Mucosa of descending colon (tissue), 3 donors: ENCODE measurements around the gene JMJD1C. TPM values are rescaled to one million over a fixed set of nuclear protein-coding genes. Genes with fewer than 3 reads are reported as not detected.
"Not testable (repeated sequence)": the region's sequence is repeated elsewhere in the genome, so short reads cannot be mapped to it uniquely, and the experiment has no call there.

ENCODE experiments used
- ATAC-seq: fragments of 200-7000 bp; cut with Tn5 transposase; one replicate; pipeline ENCODE4 v1.9.1; 2020; ENCODE audit warnings: mild to moderate bottlenecking, moderate library complexity
- DNase-seq, 3 donors: peaks; one replicate each; pipeline ENCODE4 v3.0.0-alpha.2; 2020
- H3K36me3 ChIP-seq: fragments of 200-600 bp; one replicate; pipeline ENCODE4 v1.8.0; 2021; ENCODE audit warnings: low read depth, mild to moderate bottlenecking
- H3K4me1 ChIP-seq: fragments of 200-600 bp; one replicate; pipeline ENCODE4 v1.8.0; 2021; ENCODE audit warnings: low read depth, mild to moderate bottlenecking
- H3K4me3 ChIP-seq: fragments of 200-600 bp; one replicate; pipeline ENCODE4 v1.8.0; 2021; ENCODE audit warnings: mild to moderate bottlenecking
- H3K9me3 ChIP-seq: fragments of 200-600 bp; one replicate; pipeline ENCODE4 v1.8.0; 2021; ENCODE audit warnings: mild to moderate bottlenecking
- intact Hi-C, 2 donors: fragments of 100-400 bp; cut with DNase I in 1 of 2; cut with micrococcal nuclease in 1 of 2; formaldehyde crosslinking; loops; one replicate each; pipeline versions ENCODE4 v1.11.0 to v1.11.1; 2022; cut with DNase I, micrococcal nuclease
- total RNA-seq, 3 donors: library from RNA; stranded (reverse); fragmentation: NEBNext Ultra II Directional in 2 of 3; extraction: Animal tissue kit (Norgen Biotek cat#: 25700) in 2 of 3; gene quantifications; one replicate each; pipeline versions ENCODE4 v1.2.1 to v1.2.4, GENCODE V29; 2021 to 2023
- TF ChIP-seq, protein P1 (sequence below): fragments of 200-600 bp; IDR thresholded peaks from one replicate; pipeline ENCODE4 v1.8.0; 2022; ENCODE audit warnings: antibody characterized with exemption, mild to moderate bottlenecking
- donor health status: DM: no; HTN: no; CAD: no; lungs with moderate emphysema.
- donor health status: DM: no; HTN: no; CAD: no.
- donor health status: DM: no; HTN: yes; CAD: no.

The JMJD1C gene
- total RNA-seq, 3 donors from 2014 or later: 54.1 to 83.8 (median 82.1) TPM

DNA sequence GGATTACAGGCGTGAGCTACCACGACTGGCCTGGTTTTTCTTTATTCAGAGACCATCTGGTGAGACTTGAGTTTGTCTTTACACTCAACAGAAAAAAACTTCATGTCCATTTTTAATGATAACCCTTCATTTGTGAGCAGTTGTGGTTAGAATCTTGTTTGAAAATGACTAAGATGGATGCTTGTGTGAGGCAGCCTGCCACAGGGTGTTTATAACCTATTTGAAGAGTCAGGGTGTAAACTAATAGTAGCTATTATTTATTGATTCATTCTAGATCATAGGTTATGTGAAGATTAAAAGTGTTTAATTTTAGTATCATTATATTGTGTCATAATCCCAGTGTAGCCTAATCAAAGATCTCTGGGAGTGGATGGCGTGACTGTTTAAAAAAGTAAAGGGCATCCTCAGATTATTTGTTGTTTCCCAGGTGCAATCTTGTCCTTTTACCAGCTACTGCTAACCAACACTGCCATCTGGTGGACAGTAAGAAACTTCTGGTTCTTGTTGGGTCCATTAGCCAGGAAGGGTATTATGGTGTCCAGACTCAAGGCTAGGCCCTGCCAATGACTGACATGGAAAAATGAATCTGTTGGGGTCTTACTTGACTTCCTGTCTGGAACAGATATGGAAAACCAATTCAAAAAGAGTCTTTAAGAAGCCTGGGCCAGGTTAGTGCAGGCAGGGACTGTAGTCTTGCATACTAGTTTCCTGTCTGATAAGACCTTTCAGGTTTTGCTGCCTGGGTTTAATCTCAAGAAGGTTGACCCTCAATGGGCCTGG, 307.7 kb downstream of the JMJD1C start:
- TF ChIP-seq, protein P1, sequence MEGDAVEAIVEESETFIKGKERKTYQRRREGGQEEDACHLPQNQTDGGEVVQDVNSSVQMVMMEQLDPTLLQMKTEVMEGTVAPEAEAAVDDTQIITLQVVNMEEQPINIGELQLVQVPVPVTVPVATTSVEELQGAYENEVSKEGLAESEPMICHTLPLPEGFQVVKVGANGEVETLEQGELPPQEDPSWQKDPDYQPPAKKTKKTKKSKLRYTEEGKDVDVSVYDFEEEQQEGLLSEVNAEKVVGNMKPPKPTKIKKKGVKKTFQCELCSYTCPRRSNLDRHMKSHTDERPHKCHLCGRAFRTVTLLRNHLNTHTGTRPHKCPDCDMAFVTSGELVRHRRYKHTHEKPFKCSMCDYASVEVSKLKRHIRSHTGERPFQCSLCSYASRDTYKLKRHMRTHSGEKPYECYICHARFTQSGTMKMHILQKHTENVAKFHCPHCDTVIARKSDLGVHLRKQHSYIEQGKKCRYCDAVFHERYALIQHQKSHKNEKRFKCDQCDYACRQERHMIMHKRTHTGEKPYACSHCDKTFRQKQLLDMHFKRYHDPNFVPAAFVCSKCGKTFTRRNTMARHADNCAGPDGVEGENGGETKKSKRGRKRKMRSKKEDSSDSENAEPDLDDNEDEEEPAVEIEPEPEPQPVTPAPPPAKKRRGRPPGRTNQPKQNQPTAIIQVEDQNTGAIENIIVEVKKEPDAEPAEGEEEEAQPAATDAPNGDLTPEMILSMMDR: peak; percentile 43
- Histone ChIP-seq H3K36me3 (no peaks in the 10 kb centered on the region), H3K4me3 (no peak overlapping the region), H3K9me3 (no peaks in the 10 kb centered on the region), H3K4me1 (peaks cover 20% of the 10 kb centered on the region)
- intact Hi-C loops: loop anchor here in 1 of 2 donors (10.0 kb wide), 1 partner anchor 563 kb away; no protein-coding TSS in a partner anchor
- peak in 1 of 3 donors; percentile 17 for DNase-seq
- ATAC-seq: peak; percentile 76

DNA sequence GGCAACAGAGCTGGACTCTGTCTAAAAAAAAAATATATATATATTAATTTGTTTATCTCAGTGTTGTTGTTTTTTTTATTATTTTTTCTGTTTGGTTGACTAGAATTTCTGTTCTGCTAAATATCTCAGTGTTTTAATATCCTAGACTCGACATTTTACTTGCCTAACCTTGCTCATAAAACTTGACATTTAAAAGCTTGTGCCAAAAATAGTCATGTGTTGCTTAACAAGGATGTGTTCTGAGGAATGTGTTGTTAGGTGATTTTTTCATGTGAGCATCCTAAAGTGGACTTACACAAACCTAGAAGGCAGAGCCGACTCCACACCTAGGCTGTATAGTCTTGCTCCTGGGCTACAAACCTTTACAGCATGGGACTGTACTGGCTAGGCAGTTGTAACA, 309.5 kb downstream of the JMJD1C start:
- ATAC-seq (no peak), DNase-seq (no peak)
- TF ChIP-seq, protein P1: no peak
- Histone ChIP-seq H3K4me3 (no peak overlapping the region), H3K36me3 (no peaks in the 10 kb centered on the region), H3K9me3 (no peaks in the 10 kb centered on the region), H3K4me1 (peaks cover 20% of the 10 kb centered on the region)
- intact Hi-C loops: loop anchor here in 1 of 2 donors (10.0 kb wide), 1 partner anchor 561 kb away; no protein-coding TSS in a partner anchor

DNA sequence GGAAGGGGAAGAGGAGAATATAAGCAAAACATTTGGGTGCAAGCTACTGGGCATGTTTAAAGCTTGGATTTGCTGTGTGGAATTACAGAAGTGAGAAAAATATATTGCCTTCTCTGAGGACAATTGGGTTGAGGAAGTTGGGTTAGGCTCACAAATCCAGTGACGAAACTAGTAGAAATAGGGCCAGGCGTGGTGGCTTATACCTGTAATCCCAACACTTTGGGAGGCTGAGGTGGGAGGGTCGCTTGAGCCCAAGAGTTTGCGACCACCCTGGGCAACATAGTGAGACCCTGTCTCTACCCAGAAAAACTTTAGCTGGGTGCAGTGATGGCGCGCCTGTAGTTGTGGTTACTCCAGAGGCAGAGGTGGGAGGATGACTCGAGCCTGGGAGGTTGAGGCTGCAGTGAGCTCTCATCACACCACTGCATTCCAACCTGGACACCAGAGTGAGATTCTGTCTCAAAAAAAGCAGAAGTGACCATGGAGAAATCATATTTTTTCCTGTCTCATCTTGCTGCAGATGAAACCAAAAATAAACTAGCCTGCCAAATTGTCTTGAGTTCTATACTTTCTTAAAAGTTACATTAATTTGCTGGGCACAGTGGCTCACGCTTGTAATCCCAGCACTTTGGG, 310.3 kb downstream of the JMJD1C start:
- no peaks in the 10 kb centered on the region for H3K36me3 ChIP-seq
- intact Hi-C loops: loop anchor here in 1 of 2 donors (10.0 kb wide), 1 partner anchor 561 kb away; no protein-coding TSS in a partner anchor
- no peak for DNase-seq
- peak; percentile 15 for ATAC-seq
- no peaks in the 10 kb centered on the region for H3K9me3 ChIP-seq
- TF ChIP-seq, protein P1: no peak
- H3K4me1 ChIP-seq: peaks cover 20% of the 10 kb centered on the region
- H3K4me3 ChIP-seq: no peak overlapping the region

DNA sequence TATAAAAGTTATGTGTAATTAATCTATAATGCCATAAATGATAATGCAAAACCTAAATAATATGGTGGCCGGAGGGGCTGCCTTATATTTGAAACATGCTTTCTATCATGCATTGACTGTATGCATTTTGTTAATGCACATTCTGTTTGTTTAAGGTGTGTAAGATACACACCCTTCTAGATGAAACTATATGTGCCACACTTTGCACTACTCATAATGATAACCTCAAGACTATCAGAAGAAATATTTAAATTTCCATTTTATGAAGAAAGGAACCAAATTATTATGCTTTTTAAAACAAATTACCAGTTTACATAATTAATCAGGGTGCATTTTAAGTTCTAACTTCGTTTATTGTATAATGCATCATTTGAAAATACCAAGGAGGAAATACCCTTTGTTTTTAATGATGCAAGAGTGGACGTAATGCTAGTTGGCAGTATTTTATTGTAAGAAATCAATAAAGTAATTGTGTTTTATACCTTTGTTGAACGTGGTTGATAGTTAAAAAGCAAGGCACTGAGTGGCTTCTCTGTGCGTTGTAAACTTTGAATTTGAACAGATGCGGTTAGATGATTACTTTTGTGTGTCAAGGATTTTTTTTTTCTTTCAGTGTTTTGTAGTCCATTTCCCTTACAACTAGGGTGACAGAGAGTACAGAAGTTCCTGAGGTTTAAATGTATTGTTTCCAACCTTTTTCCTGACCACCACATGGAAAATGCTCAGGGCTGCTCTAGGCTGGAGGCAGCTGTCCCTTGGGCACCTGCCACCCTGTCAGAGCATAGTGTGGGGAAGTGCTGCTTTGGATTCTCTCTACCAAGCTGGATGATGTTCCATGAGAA, 311.0 kb downstream of the JMJD1C start:
- TF ChIP-seq, protein P1: no peak
- intact Hi-C loops: loop anchor here in 1 of 2 donors (10.0 kb wide), 1 partner anchor 560 kb away; no protein-coding TSS in a partner anchor

DNA sequence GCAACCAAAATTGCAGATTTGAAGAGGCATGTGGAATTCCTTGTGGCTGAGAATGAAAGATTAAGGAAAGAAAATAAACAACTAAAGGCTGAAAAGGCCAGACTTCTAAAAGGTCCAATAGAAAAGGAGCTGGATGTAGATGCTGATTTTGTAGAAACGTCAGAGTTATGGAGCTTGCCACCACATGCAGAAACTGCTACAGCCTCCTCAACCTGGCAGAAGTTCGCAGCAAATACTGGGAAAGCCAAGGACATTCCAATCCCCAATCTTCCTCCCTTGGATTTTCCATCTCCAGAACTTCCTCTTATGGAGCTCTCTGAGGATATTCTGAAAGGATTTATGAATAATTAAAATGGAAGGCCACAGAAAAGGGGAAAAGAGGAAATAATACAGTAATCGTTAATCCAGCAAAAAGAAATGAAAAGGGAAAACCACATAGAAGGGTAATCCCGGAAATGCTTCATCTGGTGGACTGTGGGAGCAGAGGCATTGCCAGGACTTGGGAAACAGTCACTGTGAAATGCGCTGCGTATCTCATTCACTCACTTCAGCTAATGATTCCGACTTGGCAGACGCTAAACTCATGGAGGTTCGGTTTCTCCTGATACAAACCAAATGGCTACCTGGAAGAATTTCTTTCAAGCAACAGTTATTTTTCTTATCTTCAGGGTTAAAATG, 311.8 kb downstream of the JMJD1C start:
- H3K4me3 ChIP-seq, H3K9me3 ChIP-seq, H3K36me3 ChIP-seq, ATAC-seq, DNase-seq: not testable (repeated sequence)
- intact Hi-C loops: loop anchor here in 1 of 2 donors (10.0 kb wide), 1 partner anchor 559 kb away; no protein-coding TSS in a partner anchor
- H3K4me1 ChIP-seq: peaks cover 20% of the 10 kb centered on the region

More for the DNA sequence above, 311.0 kb downstream of the JMJD1C start:
- peaks cover 20% of the 10 kb centered on the region for H3K4me1 ChIP-seq
- ATAC-seq (peak; percentile 78), DNase-seq (no peak)
- no peak overlapping the region for H3K4me3 ChIP-seq
- H3K9me3 ChIP-seq: no peaks in the 10 kb centered on the region
- no peaks in the 10 kb centered on the region for H3K36me3 ChIP-seq
